Upper lobe of right lung (tissue), 1 donor: ENCODE data around the gene TRAF1. TPM values are rescaled to one million over a fixed set of nuclear protein-coding genes. Genes with fewer than 3 reads are reported as not detected.

Experiments used
- ATAC-seq: fragments of 200-7000 bp; cut with Tn5 transposase; one replicate; pipeline ENCODE4 v1.9.1; 2020; ENCODE audit warnings: mild to moderate bottlenecking, moderate library complexity
- DNase-seq: peaks from one replicate; pipeline ENCODE4 v3.0.0-alpha.2; 2020
- H3K27ac ChIP-seq: fragments of 200-600 bp; one replicate; pipeline ENCODE4 v1.8.0; 2022
- H3K27me3 ChIP-seq: fragments of 200-600 bp; one replicate; pipeline ENCODE4 v1.8.0; 2022; ENCODE audit warnings: mild to moderate bottlenecking
- H3K36me3 ChIP-seq: fragments of 200-600 bp; one replicate; pipeline ENCODE4 v1.8.0; 2022
- H3K4me1 ChIP-seq: fragments of 200-600 bp; one replicate; pipeline ENCODE4 v1.8.0; 2022
- H3K4me3 ChIP-seq: fragments of 200-600 bp; one replicate; pipeline ENCODE4 v1.8.0; 2022; ENCODE audit warnings: mild to moderate bottlenecking
- H3K9me3 ChIP-seq: fragments of 200-600 bp; one replicate; pipeline ENCODE4 v1.8.0; 2022
- CTCF ChIP-seq: fragments of 200-600 bp; IDR thresholded peaks from one replicate; pipeline ENCODE4 v1.8.0; 2022; ENCODE audit warnings: antibody characterized with exemption
- intact Hi-C: fragments of 100-400 bp; cut with DNase I; formaldehyde crosslinking; loops from one replicate; pipeline ENCODE4 v1.11.0; 2022
- total RNA-seq: library from RNA; stranded (reverse); fragmentation: NEBNext Ultra II Directional; extraction: Animal tissue kit (Norgen Biotek cat#: 25700); gene quantifications from one replicate; pipeline ENCODE4 v1.2.1, GENCODE V29; 2021
- donor health status: DM: no; HTN: yes; CAD: no; lungs with severe emphysema.

TRAF1 gene
- total RNA-seq, 1 donor from 2014 or later = 6.0 TPM

GRCh38 chr9:120916991-120917880, 9.4 kb downstream of the TRAF1 start:
- peaks cover 30% of the 10 kb centered on the region for H3K4me1 ChIP-seq
- no peaks in the 10 kb centered on the region for H3K36me3 ChIP-seq
- no peak overlapping the region for H3K4me3 ChIP-seq
- H3K9me3 ChIP-seq = no peaks in the 10 kb centered on the region
- intact Hi-C loops = no loop called here
- H3K27me3 ChIP-seq = no peaks in the 10 kb centered on the region
- ATAC-seq (no peak), DNase-seq (no peak)
- peak overlapping the region; percentile 44 for H3K27ac ChIP-seq
- no peak for TF ChIP-seq CTCF

DNA sequence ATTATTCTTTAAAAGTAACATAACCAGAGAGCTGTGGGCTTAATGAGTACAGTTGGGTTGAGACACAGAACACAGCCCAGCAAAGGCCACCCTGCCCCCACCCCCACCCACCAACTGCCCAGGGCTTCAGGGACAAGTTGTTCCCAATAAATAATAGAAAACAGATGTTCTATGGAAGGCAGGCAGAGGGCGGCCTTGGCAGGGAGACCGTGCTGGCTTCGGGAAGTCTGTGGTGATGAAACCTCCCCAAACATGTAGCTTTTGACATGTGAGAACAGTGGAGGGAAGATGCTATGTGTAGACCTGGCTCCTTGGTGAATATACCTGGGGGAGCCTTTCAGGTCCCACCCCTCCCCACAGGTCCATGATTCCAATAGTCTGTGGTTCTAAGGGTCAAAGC, 10.0 kb downstream of the TRAF1 start:
- H3K27me3 ChIP-seq = no peaks in the 10 kb centered on the region
- no peaks in the 10 kb centered on the region for H3K9me3 ChIP-seq
- no peak for TF ChIP-seq CTCF
- DNase-seq (no peak), ATAC-seq (peak; percentile 42)
- H3K4me1 ChIP-seq = peaks cover 30% of the 10 kb centered on the region
- H3K36me3 ChIP-seq = no peaks in the 10 kb centered on the region
- intact Hi-C loops = no loop called here
- H3K27ac ChIP-seq = peak overlapping the region; percentile 44
- H3K4me3 ChIP-seq = no peak overlapping the region

- intact Hi-C loops = no loop called here
- TF ChIP-seq CTCF = no peak
- no peak overlapping the region for H3K4me3 ChIP-seq
- H3K36me3 ChIP-seq = peaks cover 6% of the 10 kb centered on the region
- no peaks in the 10 kb centered on the region for H3K9me3 ChIP-seq
- peak overlapping the region; percentile 20 for H3K27ac ChIP-seq
- peaks cover 30% of the 10 kb centered on the region for H3K4me1 ChIP-seq
- DNase-seq (no peak), ATAC-seq (no peak)
- no peaks in the 10 kb centered on the region for H3K27me3 ChIP-seq
These were observed 10.6 kb downstream of the TRAF1 start for GRCh38 chr9:120915854-120916470.

DNA sequence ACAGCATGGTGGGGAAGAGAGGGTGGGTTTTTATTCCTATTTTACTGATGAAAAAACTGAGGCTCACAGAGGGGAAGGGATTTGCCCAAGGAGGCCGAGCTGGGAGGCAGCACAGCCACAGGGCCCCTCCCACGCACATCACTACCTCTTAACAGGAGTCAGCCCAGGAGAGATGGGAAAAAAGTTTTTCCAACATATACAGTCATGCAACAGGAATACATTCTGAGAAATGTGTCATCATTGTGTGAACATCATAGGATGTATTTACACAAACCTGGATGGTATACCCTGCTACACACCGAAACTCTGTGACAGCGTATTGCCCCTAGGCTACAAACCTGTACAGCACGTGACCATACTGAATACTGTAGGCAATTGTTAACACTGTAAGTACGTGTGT, 11.6 kb downstream of the TRAF1 start:
- Histone ChIP-seq H3K4me1 (peaks cover 24% of the 10 kb centered on the region), H3K4me3 (no peak overlapping the region)
- DNase-seq = no peak

DNA sequence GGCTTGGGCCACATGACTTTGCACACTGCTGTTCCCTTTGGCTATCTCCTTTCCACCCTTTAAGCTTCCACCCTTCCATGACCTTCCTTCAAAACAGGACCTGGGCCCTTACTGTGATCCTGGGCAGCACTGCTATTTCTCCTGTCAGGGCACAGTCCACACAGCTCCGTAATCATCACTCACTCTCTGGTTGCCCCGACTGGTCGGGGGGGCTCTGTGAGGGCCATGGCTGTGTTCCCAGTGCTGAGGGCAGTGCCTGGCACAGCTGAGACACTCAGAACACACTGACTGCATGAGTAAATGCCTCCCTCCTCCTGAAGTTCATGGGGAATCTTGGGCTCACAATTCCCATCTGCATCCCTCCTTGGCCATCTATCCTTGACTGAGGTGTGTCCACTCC, 12.2 kb downstream of the TRAF1 start:
- no peak for ATAC-seq
- no peak for DNase-seq
- Histone ChIP-seq H3K4me3 (no peak overlapping the region), H3K27ac (no peak overlapping the region), H3K36me3 (peaks cover 7% of the 10 kb centered on the region), H3K4me1 (peaks cover 19% of the 10 kb centered on the region), H3K27me3 (no peaks in the 10 kb centered on the region), H3K9me3 (no peaks in the 10 kb centered on the region)
- TF ChIP-seq CTCF = no peak
- intact Hi-C loops = no loop called here

More for the DNA sequence above, 11.6 kb downstream of the TRAF1 start:
- no peaks in the 10 kb centered on the region for H3K9me3 ChIP-seq
- no peak for TF ChIP-seq CTCF
- peaks cover 7% of the 10 kb centered on the region for H3K36me3 ChIP-seq
- intact Hi-C loops = no loop called here
- no peak for ATAC-seq
- no peaks in the 10 kb centered on the region for H3K27me3 ChIP-seq
- no peak overlapping the region for H3K27ac ChIP-seq
